ENCODE results near the gene ZNF408. TPM values are rescaled to one million over a fixed set of nuclear protein-coding genes. Genes with fewer than 3 reads are reported as not detected.

ZNF408 gene
- total RNA-seq, 4 donors from 2014 or later, result 5.2 to 15.1 (median 13.5) TPM

- H3K4me3 ChIP-seq, result no peak overlapping the region
- H3K9me3 ChIP-seq, result no peaks in the 10 kb centered on the region
- peaks cover 0 to 2% (median 0%) of the 10 kb centered on the region in 3 donors for H3K4me1 ChIP-seq
- no peaks in the 10 kb centered on the region for H3K36me3 ChIP-seq
- no peak overlapping the region for H3K27ac ChIP-seq
- 54 to 64% methylated on average over 7 to 8 of the region's 8 CpGs for WGBS, 2 donors
- intact Hi-C loops (cut with DNase I), result no loop called here
- no peak for DNase-seq
- TF ChIP-seq CTCF (IDR thresholded peaks at IDR 0.05), result no peak
- no peak for TF ChIP-seq POLR2A (IDR thresholded peaks at IDR 0.05)
- H3K27me3 ChIP-seq, result no peaks in the 10 kb centered on the region
Measured at GRCh38 chr11:46724088-46724487, 23.3 kb downstream of the ZNF408 start.

DNA sequence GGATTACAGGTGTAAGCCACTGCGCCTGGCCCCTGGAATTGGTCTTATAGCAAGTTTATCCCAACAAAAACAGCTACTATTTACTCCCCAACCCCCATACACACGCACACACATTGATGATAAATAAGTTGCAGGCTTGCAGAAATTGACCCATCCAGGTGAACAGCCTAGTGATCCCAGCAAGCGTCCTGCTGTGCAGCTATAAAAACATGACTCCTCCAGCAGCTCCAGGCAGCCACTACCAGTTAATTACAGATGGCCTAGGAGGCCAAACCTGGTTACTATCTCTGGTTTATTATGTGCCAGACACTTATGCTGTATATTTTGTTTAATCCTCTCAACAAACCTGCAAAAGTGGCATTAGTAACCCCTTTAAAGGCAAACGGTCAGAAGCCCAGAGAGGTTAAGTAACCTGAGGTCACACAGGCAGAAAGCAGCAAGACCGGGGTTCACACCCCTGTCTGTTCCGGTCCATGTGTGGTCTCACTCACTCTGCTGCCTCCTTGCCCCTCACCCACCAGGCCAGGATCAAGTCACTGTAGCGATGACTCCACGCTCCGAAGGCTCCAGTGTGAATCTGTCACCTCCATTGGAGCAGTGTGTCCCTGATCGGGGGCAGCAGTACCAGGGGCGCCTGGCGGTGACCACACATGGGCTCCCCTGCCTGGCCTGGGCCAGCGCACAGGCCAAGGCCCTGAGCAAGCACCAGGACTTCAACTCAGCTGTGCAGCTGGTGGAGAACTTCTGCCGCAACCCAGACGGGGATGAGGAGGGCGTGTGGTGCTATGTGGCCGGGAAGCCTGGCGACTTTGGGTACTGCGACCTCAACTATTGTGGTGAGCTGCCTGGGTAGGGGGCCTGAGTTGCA lies 24.7 kb downstream of the ZNF408 start:
- no peaks in the 10 kb centered on the region for H3K9me3 ChIP-seq
- no peaks in the 10 kb centered on the region for H3K36me3 ChIP-seq
- no peaks in the 10 kb centered on the region for H3K27me3 ChIP-seq
- intact Hi-C loops (cut with DNase I), result no loop called here
- no peak for DNase-seq
- 91 to 94% methylated on average over 8 to 12 of the region's 19 CpGs for WGBS, 2 donors
- no peak for TF ChIP-seq POLR2A (IDR thresholded peaks at IDR 0.05)
- no peak for TF ChIP-seq CTCF (IDR thresholded peaks at IDR 0.05)
- H3K4me3 ChIP-seq, result no peak overlapping the region
- peaks cover 0 to 10% (median 0%) of the 10 kb centered on the region in 3 donors for H3K4me1 ChIP-seq
- H3K27ac ChIP-seq, result no peak overlapping the region

GRCh38 chr11:46726206-46726862 lies 25.5 kb downstream of the ZNF408 start:
- intact Hi-C loops (cut with DNase I), result no loop called here
- WGBS, 2 donors, result 91 to 100% methylated on average over 2 to 24 of the region's 26 CpGs
- Histone ChIP-seq H3K27ac (no peak overlapping the region), H3K4me3 (no peak overlapping the region), H3K9me3 (no peaks in the 10 kb centered on the region), H3K27me3 (no peaks in the 10 kb centered on the region), H3K4me1 (peaks cover 0 to 10% (median 0%) of the 10 kb centered on the region in 3 donors), H3K36me3 (no peaks in the 10 kb centered on the region)
- TF ChIP-seq POLR2A (IDR thresholded peaks at IDR 0.05) (no peak), CTCF (IDR thresholded peaks at IDR 0.05) (no peak)
- no peak for DNase-seq

DNA sequence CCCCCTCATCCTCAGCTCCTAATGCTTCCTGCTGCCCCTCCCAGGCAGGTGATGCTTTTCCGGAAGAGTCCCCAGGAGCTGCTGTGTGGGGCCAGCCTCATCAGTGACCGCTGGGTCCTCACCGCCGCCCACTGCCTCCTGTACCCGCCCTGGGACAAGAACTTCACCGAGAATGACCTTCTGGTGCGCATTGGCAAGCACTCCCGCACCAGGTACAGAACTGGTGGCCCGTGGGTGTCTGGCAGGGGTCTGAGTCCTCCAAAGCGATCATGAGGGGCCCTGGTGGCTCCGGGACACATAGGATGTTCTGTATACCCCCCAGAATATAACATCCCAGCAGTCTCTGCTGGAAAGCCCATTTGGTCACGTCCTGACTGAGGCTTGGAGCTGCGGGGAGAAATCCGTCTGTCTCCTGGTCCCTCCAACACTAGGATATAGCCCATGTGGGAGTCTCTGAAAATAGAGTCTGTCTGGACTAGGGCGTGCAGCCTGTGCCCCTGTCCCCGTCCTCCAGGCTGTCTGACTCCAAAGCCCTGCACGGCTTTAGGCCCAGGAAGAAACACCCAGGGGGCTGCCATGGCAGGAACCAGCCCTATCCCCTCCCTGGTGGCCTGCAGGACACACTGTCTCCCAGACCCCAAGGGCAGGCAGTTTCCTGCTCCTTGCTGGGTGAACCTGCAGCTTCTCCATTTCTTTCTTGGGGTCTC lies 27.3 kb downstream of the ZNF408 start:
- no peak for DNase-seq
- no peak overlapping the region for H3K27ac ChIP-seq
- H3K4me1 ChIP-seq, result peaks cover 0 to 10% (median 0%) of the 10 kb centered on the region in 3 donors
- TF ChIP-seq POLR2A (IDR thresholded peaks at IDR 0.05), result no peak
- TF ChIP-seq CTCF (IDR thresholded peaks at IDR 0.05), result no peak
- H3K4me3 ChIP-seq, result no peak overlapping the region
- no peaks in the 10 kb centered on the region for H3K27me3 ChIP-seq
- H3K36me3 ChIP-seq, result no peaks in the 10 kb centered on the region
- intact Hi-C loops (cut with DNase I), result no loop called here
- H3K9me3 ChIP-seq, result no peaks in the 10 kb centered on the region
- WGBS, 2 donors, result 80% methylated on average over 1 of the region's 17 CpGs; no CpG with 5 or more reads in 1 of the 2 donors

Data from esophagus squamous epithelium (tissue), 5 donors.